Loucy (cell line): Measurements from ENCODE around the gene S100A9.

Experiments used
- H2AFZ ChIP-seq: fragments of 200-600 bp; sonication (generic); 2 replicates; pipeline ENCODE4 v1.6.0; 2016; ENCODE audit warnings: antibody characterized with exemption, mild to moderate bottlenecking, low read length, moderate library complexity
- H3F3A ChIP-seq: fragments of 200-600 bp; 2 replicates; pipeline ENCODE4 v1.6.0; 2016; ENCODE audit warnings: antibody characterized with exemption, low read depth, mild to moderate bottlenecking
- H3K27me3 ChIP-seq: fragments of 200-600 bp; sonication (generic); 2 replicates; pipeline ENCODE4 v1.6.1; 2014; ENCODE audit warnings: low read length, mild to moderate bottlenecking; ENCODE audit not compliant: insufficient read depth, poor library complexity, severe bottlenecking
- H3K36me3 ChIP-seq: fragments of 200-600 bp; sonication (generic); 2 replicates; pipeline ENCODE4 v1.6.1; 2016; ENCODE audit warnings: low read length; ENCODE audit not compliant: insufficient read depth
- H3K4me1 ChIP-seq: fragments of 200-600 bp; sonication (generic); 2 replicates; pipeline ENCODE4 v1.5.1; 2014; ENCODE audit warnings: low read length, mild to moderate bottlenecking; ENCODE audit not compliant: insufficient read depth, poor library complexity, severe bottlenecking
- H3K4me2 ChIP-seq: fragments of 200-600 bp; sonication (generic); 2 replicates; pipeline ENCODE4 v1.6.0; 2014; ENCODE audit warnings: antibody characterized with exemption, low read length, low read depth, mild to moderate bottlenecking; ENCODE audit not compliant: poor library complexity, severe bottlenecking
- H3K4me3 ChIP-seq: fragments of 200-600 bp; sonication (generic); 2 replicates; pipeline ENCODE4 v1.5.1; 2014; ENCODE audit warnings: low read length, mild to moderate bottlenecking, mixed read lengths; ENCODE audit not compliant: poor library complexity, severe bottlenecking
- H3K79me2 ChIP-seq: fragments of 200-600 bp; sonication (generic); 2 replicates; pipeline ENCODE4 v1.6.1; 2014; ENCODE audit warnings: low read length; ENCODE audit not compliant: insufficient read depth
- H3K9ac ChIP-seq: fragments of 200-600 bp; sonication (generic); 2 replicates; pipeline ENCODE4 v1.6.0; 2014; ENCODE audit warnings: mild to moderate bottlenecking, low read depth, low read length, moderate library complexity; ENCODE audit not compliant: poor library complexity, severe bottlenecking
- H3K9me2 ChIP-seq: fragments of 200-600 bp; sonication (generic); replicated peaks from 2 replicates; pipeline ENCODE4 v1.6.1; 2016; ENCODE audit warnings: low read depth, low read length, mixed read lengths
- H3K9me3 ChIP-seq: fragments of 200-600 bp; sonication (generic); 2 replicates; pipeline ENCODE4 v1.6.1; 2014; ENCODE audit warnings: mild to moderate bottlenecking, antibody characterized with exemption, low read length, low read depth; ENCODE audit not compliant: insufficient read depth
- H4K20me1 ChIP-seq: fragments of 200-600 bp; sonication (generic); 2 replicates; pipeline ENCODE4 v1.6.0; 2014; ENCODE audit warnings: antibody characterized with exemption, low read length, mild to moderate bottlenecking; ENCODE audit not compliant: insufficient read depth, poor library complexity, severe bottlenecking
- EZH2phosphoT487 ChIP-seq: fragments of 200-600 bp; IDR thresholded peaks from 2 replicates; pipeline ENCODE4 v1.6.1; 2018; ENCODE audit warnings: antibody characterized with exemption, mild to moderate bottlenecking, moderate library complexity, borderline replicate concordance
- TF ChIP-seq, protein P1 (sequence below): fragments of 200-600 bp; sonication (generic); conservative IDR thresholded peaks from 2 replicates; pipeline ENCODE4 v1.5.1; 2014; ENCODE audit warnings: mild to moderate bottlenecking, antibody characterized with exemption, low read length

Gene S100A9

DNA sequence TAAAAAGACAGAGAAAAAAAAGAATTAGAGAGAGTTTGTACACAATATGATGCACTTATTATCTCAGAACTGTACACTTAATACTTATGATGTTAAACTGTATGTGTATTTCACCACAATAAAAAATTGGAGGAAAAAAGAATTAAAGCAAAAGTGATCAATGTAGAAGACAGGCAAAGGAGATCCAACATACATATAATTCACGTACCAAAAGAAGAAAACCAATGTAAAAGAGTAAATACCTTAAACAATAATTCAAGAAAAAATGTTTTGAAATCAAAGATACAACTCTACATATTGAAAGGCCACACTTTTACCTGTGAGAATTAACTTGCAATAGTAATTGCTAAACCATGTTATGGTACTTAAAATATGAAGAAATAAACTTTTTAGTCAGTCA is 35.1 kb upstream of the S100A9 start:
- H3F3A ChIP-seq, result no peaks in the 10 kb centered on the region
- no peaks in the 10 kb centered on the region for H3K79me2 ChIP-seq
- no peak overlapping the region for H3K4me3 ChIP-seq
- no peaks in the 10 kb centered on the region for H3K4me1 ChIP-seq
- H3K36me3 ChIP-seq, result no peaks in the 10 kb centered on the region
- H3K9me3 ChIP-seq, result no peaks in the 10 kb centered on the region; the same call in 1 of the 2 replicates
- H3K9ac ChIP-seq, result no peak overlapping the region
- no peak for TF ChIP-seq EZH2phosphoT487
- TF ChIP-seq, protein P1, sequence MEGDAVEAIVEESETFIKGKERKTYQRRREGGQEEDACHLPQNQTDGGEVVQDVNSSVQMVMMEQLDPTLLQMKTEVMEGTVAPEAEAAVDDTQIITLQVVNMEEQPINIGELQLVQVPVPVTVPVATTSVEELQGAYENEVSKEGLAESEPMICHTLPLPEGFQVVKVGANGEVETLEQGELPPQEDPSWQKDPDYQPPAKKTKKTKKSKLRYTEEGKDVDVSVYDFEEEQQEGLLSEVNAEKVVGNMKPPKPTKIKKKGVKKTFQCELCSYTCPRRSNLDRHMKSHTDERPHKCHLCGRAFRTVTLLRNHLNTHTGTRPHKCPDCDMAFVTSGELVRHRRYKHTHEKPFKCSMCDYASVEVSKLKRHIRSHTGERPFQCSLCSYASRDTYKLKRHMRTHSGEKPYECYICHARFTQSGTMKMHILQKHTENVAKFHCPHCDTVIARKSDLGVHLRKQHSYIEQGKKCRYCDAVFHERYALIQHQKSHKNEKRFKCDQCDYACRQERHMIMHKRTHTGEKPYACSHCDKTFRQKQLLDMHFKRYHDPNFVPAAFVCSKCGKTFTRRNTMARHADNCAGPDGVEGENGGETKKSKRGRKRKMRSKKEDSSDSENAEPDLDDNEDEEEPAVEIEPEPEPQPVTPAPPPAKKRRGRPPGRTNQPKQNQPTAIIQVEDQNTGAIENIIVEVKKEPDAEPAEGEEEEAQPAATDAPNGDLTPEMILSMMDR, result no peak
- H3K9me2 ChIP-seq, result no peaks in the 10 kb centered on the region
- no peak overlapping the region for H3K4me2 ChIP-seq
- no peaks in the 10 kb centered on the region for H3K27me3 ChIP-seq
- H4K20me1 ChIP-seq, result no peaks in the 10 kb centered on the region
- no peak overlapping the region for H2AFZ ChIP-seq

DNA sequence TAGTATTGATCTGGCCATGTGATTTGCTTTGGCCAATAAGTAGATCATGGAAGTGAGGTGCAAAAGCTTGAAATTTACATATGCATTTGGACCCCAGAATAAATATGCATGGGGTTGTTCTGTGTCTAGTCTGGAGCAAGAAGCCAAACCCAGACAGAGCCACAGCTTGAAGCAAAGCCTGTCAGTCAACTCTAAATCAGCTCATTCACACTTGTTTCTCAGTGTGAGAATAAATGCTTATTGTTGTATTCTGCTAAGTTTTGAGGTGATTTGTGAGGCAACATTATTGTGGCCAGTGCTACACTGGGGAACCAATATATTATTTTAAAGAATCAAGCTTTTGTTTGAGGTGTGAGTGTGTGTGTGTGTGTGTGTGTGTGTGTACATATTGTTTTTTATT is 32.7 kb upstream of the S100A9 start:
- H3K4me1 ChIP-seq, result no peaks in the 10 kb centered on the region
- H3K9me2 ChIP-seq, result no peaks in the 10 kb centered on the region
- no peaks in the 10 kb centered on the region; the same call in 1 of the 2 replicates for H3K9me3 ChIP-seq
- no peaks in the 10 kb centered on the region for H3F3A ChIP-seq
- no peak overlapping the region for H3K4me3 ChIP-seq
- TF ChIP-seq, protein P1, result no peak
- H3K79me2 ChIP-seq, result no peaks in the 10 kb centered on the region
- H3K4me2 ChIP-seq, result no peak overlapping the region
- no peak overlapping the region for H3K9ac ChIP-seq
- H4K20me1 ChIP-seq, result no peaks in the 10 kb centered on the region
- H3K36me3 ChIP-seq, result no peaks in the 10 kb centered on the region
- H3K27me3 ChIP-seq, result no peaks in the 10 kb centered on the region
- no peak overlapping the region for H2AFZ ChIP-seq

DNA sequence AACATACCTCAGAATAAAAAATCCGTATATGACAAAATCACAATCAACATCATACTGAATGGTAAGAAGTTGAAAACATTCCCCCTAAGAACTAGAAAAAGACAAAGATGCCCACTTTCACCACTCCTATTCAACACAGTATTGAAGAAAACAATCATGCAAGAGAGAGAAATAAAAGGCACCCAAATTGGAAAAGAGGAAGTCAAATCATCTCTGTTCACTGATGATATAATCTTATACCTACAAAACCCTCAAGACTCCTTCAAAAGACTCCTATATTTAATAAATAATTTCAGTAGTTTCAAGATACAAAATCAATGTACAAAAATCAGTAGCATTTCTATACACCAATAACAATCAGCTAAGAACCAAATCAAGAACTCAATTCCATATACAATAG is 23.8 kb upstream of the S100A9 start:
- no peaks in the 10 kb centered on the region for H4K20me1 ChIP-seq
- H3K27me3 ChIP-seq, result no peaks in the 10 kb centered on the region
- no peaks in the 10 kb centered on the region for H3K36me3 ChIP-seq
- H3K79me2 ChIP-seq, result no peaks in the 10 kb centered on the region
- H3K9me2 ChIP-seq, result no peaks in the 10 kb centered on the region
- H3K9ac ChIP-seq, result no peak overlapping the region
- TF ChIP-seq EZH2phosphoT487, result no peak
- TF ChIP-seq, protein P1, result no peak
- H3K4me3 ChIP-seq, result no peak overlapping the region
- no peaks in the 10 kb centered on the region for H3F3A ChIP-seq
- peaks cover under 1% of the 10 kb centered on the region for H3K4me1 ChIP-seq
- peaks cover 8% of the 10 kb centered on the region for H3K9me3 ChIP-seq
- no peak overlapping the region for H3K4me2 ChIP-seq
- H2AFZ ChIP-seq, result no peak overlapping the region
